Activated T-helper 2 cell treated with anti-CD3 and anti-CD28 coated beads, Interferon-gamma antibody, Interleukin-2, Interleukin-4, amounts not matched to agents 10 μg/mL and 5 μg/mL and 100 μg/mL, durations not matched to agents 14 hours and 24 hours and 36 hours (primary cell): ENCODE data around the gene OTOS. TPM values are rescaled to one million over a fixed set of nuclear protein-coding genes. Genes with fewer than 3 reads are reported as not detected.

Source experiments
- DNase-seq: peaks from one replicate; pipeline ENCODE4 v3.0.0; 2021; ENCODE audit warnings: low spot score
- H3K27ac Mint-ChIP-seq: one replicate; pipeline ENCODE4 v1.8.0; 2021; ENCODE audit warnings: mixed read lengths
- H3K27me3 Mint-ChIP-seq: one replicate; pipeline ENCODE4 v1.8.0; 2021; ENCODE audit warnings: low read depth, mixed read lengths
- H3K36me3 Mint-ChIP-seq: one replicate; pipeline ENCODE4 v1.8.0; 2021; ENCODE audit warnings: low read depth, mixed read lengths
- H3K4me1 Mint-ChIP-seq: one replicate; pipeline ENCODE4 v1.8.0; 2021; ENCODE audit warnings: low read depth, mixed read lengths
- H3K4me3 Mint-ChIP-seq: one replicate; pipeline ENCODE4 v1.8.0; 2021; ENCODE audit warnings: low read depth, mild to moderate bottlenecking, moderate library complexity, mixed read lengths
- H3K9me3 Mint-ChIP-seq: one replicate; pipeline ENCODE4 v1.8.0; 2021; ENCODE audit warnings: mixed read lengths
- intact Hi-C: fragments of 100-400 bp; cut with micrococcal nuclease; formaldehyde crosslinking; loops from one replicate; pipeline ENCODE4 v1.15.1; 2023
- total RNA-seq: library from RNA; stranded (reverse); gene quantifications from 2 replicates; pipeline ENCODE4 v1.2.3, GENCODE V29; 2022

The OTOS gene
- total RNA-seq: not detected in 2 replicates

GRCh38 chr2:240140511-240140910 lies at the start of gene OTOS:
OTOS (minus strand) TSS chr2:240140658; CDS start chr2:240140326, 332 bp downstream.
- intact Hi-C loops: no loop called here
- no peak within 1 kb of the TSS for H3K27ac Mint-ChIP-seq
- no peak for DNase-seq
- H3K4me1 Mint-ChIP-seq: peaks cover 6% of the 10 kb centered on the region
- H3K27me3 Mint-ChIP-seq: no peaks in the 10 kb centered on the region
- no peak within 1 kb of the TSS for H3K4me3 Mint-ChIP-seq
- H3K9me3 Mint-ChIP-seq: no peaks in the 10 kb centered on the region
- peaks cover 2% of the 10 kb centered on the region for H3K36me3 Mint-ChIP-seq

GRCh38 chr2:240189686-240190085 lies 49.2 kb upstream of the OTOS start:
- DNase-seq: no peak
- Mint-ChIP-seq H3K27me3 (peaks cover 4% of the 10 kb centered on the region), H3K36me3 (no peaks in the 10 kb centered on the region), H3K9me3 (peaks cover 12% of the 10 kb centered on the region), H3K4me1 (no peaks in the 10 kb centered on the region), H3K27ac (no peak overlapping the region), H3K4me3 (no peak overlapping the region)
- intact Hi-C loops: no loop called here

DNA sequence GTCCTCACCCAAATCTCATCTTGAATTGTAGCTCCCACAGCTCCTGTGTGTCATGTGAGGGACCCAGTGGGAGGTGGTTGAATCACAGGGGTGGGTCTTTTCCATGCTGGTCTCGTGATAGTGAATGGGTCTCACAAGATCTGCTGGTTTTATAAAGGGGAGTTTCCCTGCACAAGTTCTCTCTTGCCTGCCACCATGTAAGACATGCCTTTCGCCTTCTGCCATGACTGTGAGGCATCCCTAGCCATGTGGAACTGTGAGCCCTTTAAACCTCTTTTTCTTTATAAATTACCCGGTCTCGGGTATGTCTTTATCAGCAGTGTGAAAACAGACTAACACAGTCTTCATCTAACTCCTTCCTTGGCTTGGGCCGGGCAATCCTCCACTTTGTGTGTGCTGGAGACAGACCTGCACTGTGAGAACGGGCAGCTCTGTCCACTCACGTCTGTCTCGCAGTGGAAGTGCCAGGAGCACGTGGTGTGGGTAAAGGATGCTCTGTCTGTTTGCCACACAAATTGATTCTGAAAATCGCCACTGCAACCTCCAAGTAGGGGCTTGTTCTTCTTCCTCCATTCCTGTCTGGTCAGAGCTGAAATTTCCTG lies 47.6 kb upstream of the OTOS start:
- Mint-ChIP-seq H3K9me3 (peaks cover 12% of the 10 kb centered on the region), H3K27me3 (no peaks in the 10 kb centered on the region), H3K4me1 (no peaks in the 10 kb centered on the region), H3K27ac (no peak overlapping the region), H3K4me3 (no peak overlapping the region), H3K36me3 (no peaks in the 10 kb centered on the region)
- DNase-seq: no peak
- intact Hi-C loops: no loop called here

DNA sequence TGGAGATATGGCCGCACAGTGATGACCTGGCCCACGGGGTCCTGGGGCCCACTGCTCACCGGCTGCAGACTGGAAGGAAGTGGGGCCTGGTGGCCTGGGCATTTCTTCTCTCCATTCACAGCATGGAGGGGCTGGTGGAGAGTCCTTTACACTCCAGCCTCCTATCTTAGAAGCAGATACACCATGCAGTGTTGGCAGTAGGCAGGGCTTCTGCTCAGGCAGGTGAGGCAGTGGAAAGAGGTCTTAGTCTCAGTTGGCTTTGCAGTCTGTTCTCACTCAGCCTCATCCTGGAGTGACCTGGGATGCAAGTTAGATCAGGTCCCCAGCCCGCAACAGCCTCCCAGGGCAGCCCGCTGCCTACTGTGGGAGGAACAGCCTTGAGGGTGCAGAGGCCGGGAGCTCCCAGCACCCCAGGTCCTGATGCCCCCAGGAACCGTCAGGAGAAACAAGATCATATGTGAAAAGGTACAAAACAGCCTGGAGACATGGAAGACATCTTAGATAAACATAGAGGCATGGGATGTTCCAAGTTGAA lies 45.8 kb upstream of the OTOS start:
- Mint-ChIP-seq H3K27me3 (no peaks in the 10 kb centered on the region), H3K9me3 (peaks cover 12% of the 10 kb centered on the region), H3K36me3 (no peaks in the 10 kb centered on the region), H3K4me3 (no peak overlapping the region), H3K4me1 (no peaks in the 10 kb centered on the region), H3K27ac (no peak overlapping the region)
- DNase-seq: no peak
- intact Hi-C loops: no loop called here

DNA sequence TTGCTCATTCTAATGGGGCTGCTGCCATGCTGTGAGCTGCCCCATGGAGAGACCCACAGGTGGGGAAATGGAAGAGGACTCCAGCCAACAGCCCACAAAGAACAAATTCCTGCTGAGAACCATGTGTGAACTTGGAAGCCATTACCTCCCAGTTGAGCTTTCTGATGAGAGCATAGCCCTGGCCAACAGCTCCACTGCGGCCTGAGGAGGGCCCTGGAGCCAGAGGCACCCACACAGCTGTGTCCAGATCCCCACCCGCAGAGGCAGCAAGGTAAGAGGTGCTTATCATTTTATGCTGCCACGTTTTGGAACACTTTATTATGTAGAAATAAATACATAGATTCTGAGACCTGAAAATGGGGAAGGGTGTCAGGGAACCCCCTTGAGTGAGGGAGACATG lies 44.2 kb upstream of the OTOS start:
- Mint-ChIP-seq H3K27me3 (peaks cover 5% of the 10 kb centered on the region), H3K4me3 (no peak overlapping the region), H3K36me3 (no peaks in the 10 kb centered on the region), H3K4me1 (no peaks in the 10 kb centered on the region), H3K27ac (no peak overlapping the region), H3K9me3 (peaks cover 12% of the 10 kb centered on the region)
- DNase-seq: no peak
- intact Hi-C loops: no loop called here

- H3K9me3 Mint-ChIP-seq: peaks cover 12% of the 10 kb centered on the region
- no peaks in the 10 kb centered on the region for H3K4me1 Mint-ChIP-seq
- no peak overlapping the region for H3K4me3 Mint-ChIP-seq
- no peak for DNase-seq
- no peaks in the 10 kb centered on the region for H3K36me3 Mint-ChIP-seq
- peaks cover 5% of the 10 kb centered on the region for H3K27me3 Mint-ChIP-seq
- no peak overlapping the region for H3K27ac Mint-ChIP-seq
- intact Hi-C loops: no loop called here
These were observed 43.6 kb upstream of the OTOS start for GRCh38 chr2:240183875-240184590.

GRCh38 chr2:240183006-240183874 lies 42.8 kb upstream of the OTOS start:
- intact Hi-C loops: no loop called here
- Mint-ChIP-seq H3K4me3 (no peak overlapping the region), H3K36me3 (no peaks in the 10 kb centered on the region)

DNA sequence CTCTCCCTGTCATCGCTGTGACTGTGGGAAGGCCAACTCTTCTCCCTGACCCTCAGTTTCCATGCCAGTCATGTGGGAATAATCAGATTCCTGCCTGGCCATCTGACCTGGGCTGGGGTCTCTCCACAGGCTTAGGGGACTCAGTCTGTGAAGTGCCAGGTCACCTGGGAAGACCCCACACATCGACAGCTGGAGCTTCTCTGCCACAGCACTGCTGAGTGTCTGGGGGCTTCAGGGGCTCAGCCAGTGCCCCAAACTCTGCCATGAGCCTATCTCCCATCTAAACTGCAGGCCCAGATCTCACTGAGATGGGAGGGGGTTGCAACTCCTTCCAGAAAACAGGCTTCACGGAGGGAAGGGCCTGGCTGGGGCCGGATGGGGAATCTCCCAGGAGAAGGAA lies 42.0 kb upstream of the OTOS start:
- Mint-ChIP-seq H3K36me3 (no peaks in the 10 kb centered on the region), H3K9me3 (no peaks in the 10 kb centered on the region), H3K4me3 (no peak overlapping the region), H3K27ac (no peak overlapping the region), H3K4me1 (no peaks in the 10 kb centered on the region), H3K27me3 (peaks cover 12% of the 10 kb centered on the region)
- intact Hi-C loops: no loop called here
- DNase-seq: no peak

More at GRCh38 chr2:240183006-240183874, 42.8 kb upstream of the OTOS start:
- H3K27ac Mint-ChIP-seq: no peak overlapping the region
- peaks cover 7% of the 10 kb centered on the region for H3K9me3 Mint-ChIP-seq
- no peaks in the 10 kb centered on the region for H3K4me1 Mint-ChIP-seq
- peaks cover 7% of the 10 kb centered on the region for H3K27me3 Mint-ChIP-seq
- no peak for DNase-seq

GRCh38 chr2:240182001-240182400 lies 41.5 kb upstream of the OTOS start:
- no peak overlapping the region for H3K27ac Mint-ChIP-seq
- intact Hi-C loops: no loop called here
- H3K36me3 Mint-ChIP-seq: no peaks in the 10 kb centered on the region
- H3K9me3 Mint-ChIP-seq: no peaks in the 10 kb centered on the region
- DNase-seq: no peak
- H3K4me1 Mint-ChIP-seq: no peaks in the 10 kb centered on the region
- H3K27me3 Mint-ChIP-seq: peaks cover 14% of the 10 kb centered on the region
- H3K4me3 Mint-ChIP-seq: no peak overlapping the region

DNA sequence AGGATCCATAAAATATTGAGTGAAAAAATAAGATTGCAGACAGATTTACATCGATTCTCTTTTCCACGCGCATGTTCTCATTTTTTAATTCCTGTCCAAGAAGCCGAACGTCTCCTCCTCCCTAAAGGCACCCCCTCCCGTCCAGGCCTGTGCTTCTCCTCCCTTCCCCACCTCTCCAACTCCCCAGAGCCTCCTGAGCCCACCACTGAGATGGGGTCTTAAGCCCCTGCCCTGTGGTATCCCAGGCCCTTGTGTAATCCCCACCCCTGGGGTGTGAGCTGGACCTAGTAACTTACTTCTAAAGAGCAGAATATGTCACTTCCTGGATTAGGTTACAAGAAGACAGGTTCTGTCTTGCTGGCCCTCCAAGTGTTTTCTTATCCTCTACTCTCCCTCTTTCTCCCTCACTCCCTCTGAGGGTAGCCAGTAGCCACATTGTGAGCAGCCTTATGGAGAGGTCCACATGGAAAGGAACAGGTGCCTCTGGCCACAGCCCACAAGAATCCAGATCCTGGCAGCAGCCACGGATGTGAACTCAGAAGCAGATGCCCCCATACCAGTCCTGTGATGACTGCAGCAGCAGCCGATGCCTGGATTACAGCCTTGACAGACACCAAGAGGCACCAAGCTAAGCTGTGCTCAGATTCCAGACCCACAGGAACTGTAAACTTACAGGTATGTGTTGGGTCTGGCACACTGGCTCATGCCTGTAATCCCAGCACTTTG lies 39.6 kb upstream of the OTOS start:
- no peaks in the 10 kb centered on the region for H3K4me1 Mint-ChIP-seq
- H3K27me3 Mint-ChIP-seq: peaks cover 23% of the 10 kb centered on the region
- H3K27ac Mint-ChIP-seq: no peak overlapping the region

DNA sequence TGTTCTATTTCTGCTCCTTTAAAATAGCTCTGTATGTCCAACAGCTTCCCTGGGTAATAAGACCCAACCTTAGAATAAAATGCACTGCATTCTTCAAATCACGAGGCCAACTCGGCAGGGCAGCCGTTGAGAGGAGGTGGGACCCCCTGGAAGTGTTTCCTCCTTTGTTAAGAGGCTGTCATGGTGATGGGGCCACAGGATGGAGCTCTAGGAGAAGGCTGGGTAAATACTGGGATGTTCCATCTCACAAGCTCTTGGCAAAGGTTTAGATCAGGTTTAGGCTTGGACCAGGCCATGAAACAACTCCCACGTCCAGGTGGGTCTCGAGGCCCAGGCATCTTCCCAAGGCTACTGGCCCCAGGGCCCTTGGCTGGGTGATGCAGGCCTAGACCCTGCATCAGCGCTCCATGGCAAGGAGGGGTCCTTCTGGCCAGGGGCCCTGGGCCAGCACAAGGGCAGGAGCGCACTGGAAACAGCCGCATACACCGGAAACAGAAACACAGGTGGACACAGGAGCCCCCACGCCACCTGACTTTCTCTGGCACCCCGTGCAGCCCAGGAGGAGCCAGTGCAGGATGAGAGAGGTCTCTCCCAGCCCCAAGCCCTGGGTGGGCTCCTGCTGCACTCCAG lies 38.8 kb upstream of the OTOS start:
- Mint-ChIP-seq H3K36me3 (no peaks in the 10 kb centered on the region), H3K4me1 (no peaks in the 10 kb centered on the region), H3K4me3 (no peak overlapping the region), H3K27me3 (peaks cover 25% of the 10 kb centered on the region), H3K9me3 (no peaks in the 10 kb centered on the region), H3K27ac (no peak overlapping the region)
- intact Hi-C loops: no loop called here
- DNase-seq: no peak

More for the DNA sequence above, 39.6 kb upstream of the OTOS start:
- DNase-seq: no peak
- Mint-ChIP-seq H3K9me3 (no peaks in the 10 kb centered on the region), H3K4me3 (no peak overlapping the region), H3K36me3 (no peaks in the 10 kb centered on the region)
- intact Hi-C loops: no loop called here

- Mint-ChIP-seq H3K36me3 (no peaks in the 10 kb centered on the region), H3K4me3 (no peak overlapping the region)
These were observed 38.1 kb upstream of the OTOS start for GRCh38 chr2:240178564-240178963.

More at GRCh38 chr2:240178564-240178963, 38.1 kb upstream of the OTOS start:
- H3K4me1 Mint-ChIP-seq: no peaks in the 10 kb centered on the region
- intact Hi-C loops: no loop called here
- H3K9me3 Mint-ChIP-seq: no peaks in the 10 kb centered on the region
- H3K27ac Mint-ChIP-seq: no peak overlapping the region
- DNase-seq: no peak
- peaks cover 25% of the 10 kb centered on the region for H3K27me3 Mint-ChIP-seq
